ENCODE data around the gene RFPL3.

DNA sequence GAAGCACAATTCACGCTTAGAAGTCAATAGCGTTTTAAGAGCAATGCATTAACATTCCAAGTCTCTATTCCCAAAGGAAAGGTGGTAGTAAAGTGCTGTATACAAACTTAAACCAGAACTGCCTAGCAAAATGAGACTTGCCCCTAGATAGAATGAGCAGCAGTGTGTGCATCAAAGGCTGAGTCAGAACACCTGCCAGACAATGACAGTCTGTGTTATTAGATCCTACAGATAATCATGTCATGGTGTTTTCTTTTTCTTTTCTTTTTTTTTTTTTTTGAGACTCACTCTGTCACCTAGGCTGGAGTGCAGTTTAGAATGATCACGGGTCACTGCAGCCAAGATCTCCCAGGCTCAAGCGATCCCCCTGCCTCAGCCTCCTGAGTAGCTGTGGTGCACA, 52.8 kb downstream of the RFPL3 start:
- TF ChIP-seq, protein P1, sequence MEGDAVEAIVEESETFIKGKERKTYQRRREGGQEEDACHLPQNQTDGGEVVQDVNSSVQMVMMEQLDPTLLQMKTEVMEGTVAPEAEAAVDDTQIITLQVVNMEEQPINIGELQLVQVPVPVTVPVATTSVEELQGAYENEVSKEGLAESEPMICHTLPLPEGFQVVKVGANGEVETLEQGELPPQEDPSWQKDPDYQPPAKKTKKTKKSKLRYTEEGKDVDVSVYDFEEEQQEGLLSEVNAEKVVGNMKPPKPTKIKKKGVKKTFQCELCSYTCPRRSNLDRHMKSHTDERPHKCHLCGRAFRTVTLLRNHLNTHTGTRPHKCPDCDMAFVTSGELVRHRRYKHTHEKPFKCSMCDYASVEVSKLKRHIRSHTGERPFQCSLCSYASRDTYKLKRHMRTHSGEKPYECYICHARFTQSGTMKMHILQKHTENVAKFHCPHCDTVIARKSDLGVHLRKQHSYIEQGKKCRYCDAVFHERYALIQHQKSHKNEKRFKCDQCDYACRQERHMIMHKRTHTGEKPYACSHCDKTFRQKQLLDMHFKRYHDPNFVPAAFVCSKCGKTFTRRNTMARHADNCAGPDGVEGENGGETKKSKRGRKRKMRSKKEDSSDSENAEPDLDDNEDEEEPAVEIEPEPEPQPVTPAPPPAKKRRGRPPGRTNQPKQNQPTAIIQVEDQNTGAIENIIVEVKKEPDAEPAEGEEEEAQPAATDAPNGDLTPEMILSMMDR (IDR thresholded peaks at IDR 0.05): no peak
- no peak for TF ChIP-seq EP300 (IDR thresholded peaks at IDR 0.05)
- no peak for TF ChIP-seq POLR2A (IDR thresholded peaks at IDR 0.05)

All from tibial nerve (tissue), 4 donors.